Fibroblast of lung (primary cell): Measurements from ENCODE around the gene MTMR3. TPM values are rescaled to one million over a fixed set of nuclear protein-coding genes. Genes with fewer than 3 reads are reported as not detected.
"Not testable (repeated sequence)": the region's sequence is repeated elsewhere in the genome, so short reads cannot be mapped to it uniquely, and the experiment has no call there.

Experiments used
- DNase-seq, 2 donors: peaks; one replicate each; pipeline versions ENCODE4 v3.0.0 to v3.0.0-alpha.2; 2010; ENCODE audit warnings: low read depth in 2 of 2
- H2AFZ ChIP-seq: 2 replicates; pipeline ENCODE4 v1.5.1; 2012; ENCODE audit warnings: low read length, control low read depth, inconsistent platforms
- H3K27ac ChIP-seq: 2 replicates; pipeline ENCODE4 v1.5.1; 2011; ENCODE audit warnings: low read length, control low read depth; ENCODE audit not compliant: insufficient read depth
- H3K27me3 ChIP-seq: 2 replicates; pipeline ENCODE4 v1.5.1; 2011; ENCODE audit warnings: mild to moderate bottlenecking, low read length; ENCODE audit not compliant: control insufficient read depth, insufficient read depth
- H3K36me3 ChIP-seq: 2 replicates; pipeline ENCODE4 v1.5.1; 2011; ENCODE audit warnings: low read length; ENCODE audit not compliant: control insufficient read depth, insufficient read depth
- H3K4me1 ChIP-seq: 2 replicates; pipeline ENCODE4 v1.5.1; 2011; ENCODE audit warnings: low read length; ENCODE audit not compliant: control insufficient read depth, insufficient read depth; ENCODE audit errors: extremely low read depth
- H3K4me2 ChIP-seq: 2 replicates; pipeline ENCODE4 v1.5.1; 2011; ENCODE audit warnings: low read length, control low read depth; ENCODE audit not compliant: insufficient read depth; ENCODE audit errors: extremely low read depth
- H3K4me3 ChIP-seq, 4 experiments: fragments of 200-600 bp in 1 of 4; sonication (generic) in 1 of 4; replicated peaks in 1 of 4; 2 replicates each; pipeline ENCODE4 v1.5.1; 2011 to 2016; ENCODE audit warnings: low read length in 4 of 4, low read depth in 3 of 4, mild to moderate bottlenecking in 3 of 4, control low read depth in 2 of 4, inconsistent platforms in 1 of 4, mixed read lengths in 1 of 4; ENCODE audit not compliant: insufficient read depth in 1 of 4; ENCODE audit errors: control extremely low read depth in 1 of 4
- H3K79me2 ChIP-seq: 2 replicates; pipeline ENCODE4 v1.5.1; 2012; ENCODE audit warnings: mild to moderate bottlenecking, low read length, inconsistent platforms; ENCODE audit not compliant: control insufficient read depth, insufficient read depth
- H3K9ac ChIP-seq: 2 replicates; pipeline ENCODE4 v1.5.1; 2011; ENCODE audit warnings: mild to moderate bottlenecking, low read length, control low read depth; ENCODE audit not compliant: insufficient read depth
- H3K9me3 ChIP-seq: 2 replicates; pipeline ENCODE4 v1.5.1; 2012; ENCODE audit warnings: low read depth, low read length; ENCODE audit not compliant: control insufficient read depth, insufficient read depth
- H4K20me1 ChIP-seq: 2 replicates; pipeline ENCODE4 v1.5.1; 2011; ENCODE audit warnings: low read length; ENCODE audit not compliant: control insufficient read depth, insufficient read depth; ENCODE audit errors: extremely low read depth
- EZH2 ChIP-seq: IDR thresholded peaks from 2 replicates; pipeline ENCODE4 v1.5.1; 2012; ENCODE audit warnings: low read length, control low read depth, mild to moderate bottlenecking; ENCODE audit errors: missing control alignments
- polyA minus RNA-seq: library from RNA; depleted of rRNA, polyadenylated mRNA; stranded (reverse); fragments of >200 nt; gene quantifications from 2 replicates; pipeline ENCODE4 v1.2.3, GENCODE V29; 2011; ENCODE audit warnings: low replicate concordance
- polyA plus RNA-seq, 2 donors: library from polyadenylated mRNA; depleted of rRNA in 1 of 2; stranded (reverse) in 1 of 2; unstranded in 1 of 2; fragments of >200 nt; gene quantifications; 2 replicates each; pipeline ENCODE4 v1.2.1, GENCODE V29; 2011 to 2012; ENCODE audit warnings: missing spikeins in 1 of 2
- total RNA-seq: library from RNA; depleted of rRNA; stranded (reverse); fragments of >200 nt; gene quantifications from 2 replicates; pipeline ENCODE4 v1.2.1, GENCODE V29; 2014
- TF ChIP-seq, protein P1 (sequence below), 2 donors: IDR thresholded peaks in 1 of 2; conservative IDR thresholded peaks in 1 of 2; 1 replicate in 1 of 2; 2 replicates in 1 of 2; pipeline ENCODE4 v1.5.1; 2011 to 2012; ENCODE audit warnings: low read length in 2 of 2, control low read depth in 1 of 2, inconsistent platforms in 1 of 2, low read depth in 1 of 2, mild to moderate bottlenecking in 1 of 2

The MTMR3 gene
- total RNA-seq (23.4 and 31.2 TPM in 2 replicates), polyA plus RNA-seq (15.0 and 18.1 TPM in 2 replicates), polyA minus RNA-seq (38.7 and 88.7 TPM in 2 replicates)
- polyA plus RNA-seq (2012) = 12.2 and 13.3 TPM in 2 replicates

GRCh38 chr22:29883045-29883774, at the start of gene MTMR3:
MTMR3 (plus strand) TSS chr22:29883174; CDS start chr22:29971060, 87,886 bp downstream.
- Histone ChIP-seq H3K9ac (peak within 1 kb of the TSS; percentile 85), H3K4me3 (peak within 1 kb of the TSS; percentile 73 to 95 (median 76)), H3K9me3 (no peaks in the 10 kb centered on the region), H3K79me2 (peaks cover 38% of the 10 kb centered on the region), H3K4me2 (peak within 1 kb of the TSS; percentile 70), H3K27me3 (no peaks in the 10 kb centered on the region), H3K27ac (peak within 1 kb of the TSS; percentile 66), H3K4me1 (no peaks in the 10 kb centered on the region), H2AFZ (peak within 1 kb of the TSS; percentile 80), H3K36me3 (no peaks in the 10 kb centered on the region), H4K20me1 (no peaks in the 10 kb centered on the region)
- TF ChIP-seq EZH2 = no peak
- TF ChIP-seq, protein P1, sequence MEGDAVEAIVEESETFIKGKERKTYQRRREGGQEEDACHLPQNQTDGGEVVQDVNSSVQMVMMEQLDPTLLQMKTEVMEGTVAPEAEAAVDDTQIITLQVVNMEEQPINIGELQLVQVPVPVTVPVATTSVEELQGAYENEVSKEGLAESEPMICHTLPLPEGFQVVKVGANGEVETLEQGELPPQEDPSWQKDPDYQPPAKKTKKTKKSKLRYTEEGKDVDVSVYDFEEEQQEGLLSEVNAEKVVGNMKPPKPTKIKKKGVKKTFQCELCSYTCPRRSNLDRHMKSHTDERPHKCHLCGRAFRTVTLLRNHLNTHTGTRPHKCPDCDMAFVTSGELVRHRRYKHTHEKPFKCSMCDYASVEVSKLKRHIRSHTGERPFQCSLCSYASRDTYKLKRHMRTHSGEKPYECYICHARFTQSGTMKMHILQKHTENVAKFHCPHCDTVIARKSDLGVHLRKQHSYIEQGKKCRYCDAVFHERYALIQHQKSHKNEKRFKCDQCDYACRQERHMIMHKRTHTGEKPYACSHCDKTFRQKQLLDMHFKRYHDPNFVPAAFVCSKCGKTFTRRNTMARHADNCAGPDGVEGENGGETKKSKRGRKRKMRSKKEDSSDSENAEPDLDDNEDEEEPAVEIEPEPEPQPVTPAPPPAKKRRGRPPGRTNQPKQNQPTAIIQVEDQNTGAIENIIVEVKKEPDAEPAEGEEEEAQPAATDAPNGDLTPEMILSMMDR (conservative IDR thresholded peaks at IDR 0.05 in 1 of 2, IDR thresholded peaks at IDR 0.05 in 1 of 2; ENCODE audit: low read depth in 1 of 2, low read length in 2 of 2) = peak; percentile 11 to 42
- peak; percentile 84 to 88 for DNase-seq

DNA sequence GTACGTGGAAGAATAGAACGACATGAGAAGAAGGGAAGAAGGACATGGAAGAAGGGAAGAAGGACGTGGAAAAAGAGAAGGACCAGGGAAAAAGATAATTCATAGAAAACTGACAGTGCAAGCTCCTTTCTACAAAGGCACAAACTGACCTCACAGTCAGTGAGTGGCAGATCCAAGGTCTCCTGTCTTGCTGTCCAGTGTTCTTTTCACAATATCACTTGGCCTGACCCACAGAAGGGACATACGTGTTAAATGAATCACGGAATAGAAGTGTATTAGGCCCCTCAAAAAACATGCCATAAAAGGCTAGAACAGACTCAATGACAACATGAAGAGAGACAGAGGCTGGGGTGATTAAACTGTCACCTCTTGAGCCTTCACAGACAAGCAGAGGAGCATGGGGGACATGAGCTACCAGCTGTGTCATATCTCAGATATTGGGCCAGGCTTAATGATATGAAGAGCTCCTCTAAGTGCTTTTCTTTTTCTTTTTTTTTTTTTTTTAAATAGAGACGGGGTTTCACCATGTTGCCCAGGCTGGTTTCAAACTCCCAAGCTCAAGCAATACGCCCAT, 49.5 kb upstream of the MTMR3 start:
- Histone ChIP-seq H3K4me3 (no peak overlapping the region), H3K9ac (no peak overlapping the region)
- DNase-seq = no peak

DNA sequence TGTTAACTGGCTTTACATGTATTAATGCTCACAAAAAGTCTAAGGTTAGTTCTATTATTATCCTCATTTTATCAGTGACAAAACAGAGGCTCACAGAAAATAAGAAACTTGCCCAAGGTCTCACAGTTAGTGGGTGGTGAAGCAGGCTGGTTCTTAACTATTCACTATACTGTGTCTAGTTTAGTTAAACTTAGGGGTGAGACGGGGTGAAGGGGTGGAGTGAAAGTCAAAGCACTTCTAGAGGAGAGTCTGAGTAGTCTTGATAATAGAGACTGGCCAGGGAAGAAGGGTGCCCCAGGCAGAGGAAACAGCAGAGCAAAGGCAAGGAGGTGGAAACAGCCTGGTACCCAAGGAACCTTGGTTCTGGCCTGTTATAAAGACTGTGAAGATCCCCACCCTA, 48.9 kb upstream of the MTMR3 start:
- Histone ChIP-seq H3K4me3 (no peak overlapping the region), H2AFZ (no peak overlapping the region), H3K36me3 (peaks cover 3% of the 10 kb centered on the region), H3K9ac (no peak overlapping the region), H3K27ac (no peak overlapping the region), H3K4me1 (peaks cover 2% of the 10 kb centered on the region), H3K4me2 (no peak overlapping the region), H3K79me2 (peaks cover 14% of the 10 kb centered on the region), H3K27me3 (no peaks in the 10 kb centered on the region), H4K20me1 (no peaks in the 10 kb centered on the region), H3K9me3 (no peaks in the 10 kb centered on the region)
- no peak for DNase-seq
- TF ChIP-seq EZH2 = no peak
- TF ChIP-seq, protein P1 (conservative IDR thresholded peaks at IDR 0.05 in 1 of 2, IDR thresholded peaks at IDR 0.05 in 1 of 2; ENCODE audit: low read depth in 1 of 2, low read length in 2 of 2) = no peak

More for the DNA sequence above, 49.5 kb upstream of the MTMR3 start:
- no peak overlapping the region for H3K27ac ChIP-seq
- TF ChIP-seq, protein P1 (conservative IDR thresholded peaks at IDR 0.05 in 1 of 2, IDR thresholded peaks at IDR 0.05 in 1 of 2; ENCODE audit: low read depth in 1 of 2, low read length in 2 of 2) = no peak
- TF ChIP-seq EZH2 = no peak
- no peaks in the 10 kb centered on the region for H4K20me1 ChIP-seq
- no peak overlapping the region for H3K4me2 ChIP-seq
- H3K79me2 ChIP-seq = peaks cover 14% of the 10 kb centered on the region
- no peak overlapping the region for H2AFZ ChIP-seq
- H3K27me3 ChIP-seq = no peaks in the 10 kb centered on the region
- no peaks in the 10 kb centered on the region for H3K9me3 ChIP-seq
- peaks cover under 1% of the 10 kb centered on the region for H3K4me1 ChIP-seq
- H3K36me3 ChIP-seq = peaks cover 3% of the 10 kb centered on the region

DNA sequence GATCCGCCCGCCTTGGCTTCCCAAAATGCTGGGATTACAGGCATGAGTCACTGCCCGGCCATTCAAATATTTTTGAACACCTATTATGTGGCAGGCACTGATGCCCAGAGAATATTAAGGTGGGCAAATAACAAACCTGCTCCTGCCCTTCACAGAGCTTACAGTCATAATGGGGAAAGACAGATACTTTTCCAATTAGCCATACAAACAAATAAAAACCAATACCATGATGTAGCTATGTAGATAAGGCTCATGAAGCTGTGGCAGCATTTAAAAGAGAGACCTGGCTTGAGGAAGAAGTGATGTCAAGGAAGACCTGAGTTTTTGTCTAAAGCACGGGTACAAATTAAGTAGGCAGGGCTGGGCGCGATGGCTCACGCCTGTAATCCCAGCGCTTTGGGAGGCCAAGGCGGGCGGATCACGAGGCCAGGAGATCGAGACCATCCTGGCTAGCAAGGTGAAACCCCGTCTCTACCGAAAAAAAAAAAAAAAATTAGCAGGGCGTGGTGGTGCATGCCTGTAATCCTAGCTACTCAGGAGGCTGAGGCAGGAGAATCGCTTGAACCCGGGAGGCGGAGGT, 46.1 kb upstream of the MTMR3 start:
- Histone ChIP-seq H3K27ac (peak overlapping the region; percentile 86), H3K4me3 (peak overlapping the region; percentile 93 to 100 (median 100)), H3K4me2 (peak overlapping the region; percentile 99), H3K79me2 (peaks cover 14% of the 10 kb centered on the region)
- H3K27me3 ChIP-seq, H3K9me3 ChIP-seq, DNase-seq, H3K9ac ChIP-seq, H3K36me3 ChIP-seq, H2AFZ ChIP-seq, H3K4me1 ChIP-seq, H4K20me1 ChIP-seq: not testable (repeated sequence)
